HEK293T (cell line): ENCODE results near the gene COLQ.

Experiments used
- BHLHE40 ChIP-seq: fragments of 450-650 bp; IDR thresholded peaks from 2 replicates; pipeline ENCODE4 v1.6.1; 2016; ENCODE audit warnings: mild to moderate bottlenecking, moderate library complexity, borderline replicate concordance
- CTBP1 ChIP-seq: fragments of 450-650 bp; IDR thresholded peaks from 2 replicates; pipeline ENCODE4 v1.6.1; 2016; ENCODE audit warnings: borderline replicate concordance
- ELF4 ChIP-seq: fragments of 450-650 bp; IDR thresholded peaks from 2 replicates; pipeline ENCODE4 v1.6.1; 2017; ENCODE audit warnings: antibody characterized with exemption
- FOXK2 ChIP-seq: fragments of 450-650 bp; IDR thresholded peaks from 2 replicates; pipeline ENCODE4 v1.6.1; 2016; ENCODE audit warnings: mild to moderate bottlenecking
- LEF1 ChIP-seq: fragments of 450-650 bp; IDR thresholded peaks from 2 replicates; pipeline ENCODE4 v1.6.1; 2017; ENCODE audit warnings: mild to moderate bottlenecking, borderline replicate concordance
- SP1 ChIP-seq: fragments of 450-650 bp; IDR thresholded peaks from 2 replicates; pipeline ENCODE4 v1.6.1; 2017
- TARDBP ChIP-seq: fragments of 450-650 bp; IDR thresholded peaks from 2 replicates; pipeline ENCODE4 v1.6.1; 2016
- ZNF384 ChIP-seq: fragments of 450-650 bp; IDR thresholded peaks from 2 replicates; pipeline ENCODE4 v1.6.1; 2016

DNA sequence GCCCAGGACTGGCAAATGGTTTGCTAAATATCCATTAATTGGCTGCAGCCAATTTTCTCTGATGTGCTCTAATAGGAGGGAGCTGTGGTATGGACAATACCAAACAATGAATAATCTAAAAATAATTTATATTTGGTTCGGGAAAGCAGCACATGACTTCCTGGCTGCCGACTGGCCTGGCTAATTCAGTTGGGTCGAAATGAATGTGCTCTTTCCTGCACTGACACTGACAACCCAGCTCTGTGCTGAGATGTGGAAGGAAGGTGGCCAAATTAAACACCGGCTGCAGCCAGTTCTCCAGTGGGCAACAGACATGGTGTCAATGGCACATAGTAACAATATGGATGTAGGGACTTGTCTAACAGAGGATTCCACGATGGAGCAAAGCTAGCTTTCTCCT is 21.1 kb upstream of the COLQ start:
- TF ChIP-seq SP1 (no peak), CTBP1 (no peak), LEF1 (no peak), BHLHE40 (no peak), FOXK2 (no peak), ELF4 (no peak), ZNF384 (no peak), TARDBP (no peak)
